K562 (cell line): ENCODE data around the gene MLH1. TPM values are rescaled to one million over a fixed set of nuclear protein-coding genes. Genes with fewer than 3 reads are reported as not detected.
A peak's percentile ranks its signal among the peaks of the same experiment; 100 is the strongest.

Source experiments
- ETV6 ChIP-seq, 3 experiments: fragments of 150-350 bp in 1 of 3; sonication (generic) in 1 of 3; formaldehyde crosslinking in 1 of 3; IDR thresholded peaks; 2 replicates each; pipeline versions ENCODE4 v1.6.1 to v1.8.0; 2014 to 2022; ENCODE audit warnings: borderline replicate concordance in 2 of 3, low read depth in 2 of 3, antibody characterized with exemption in 1 of 3, low read length in 1 of 3, mild to moderate bottlenecking in 1 of 3, missing genetic modification reagents in 1 of 3
- KAT2B ChIP-seq: IDR thresholded peaks from one replicate; pipeline ENCODE4 v1.6.1; 2012; ENCODE audit warnings: low read depth, mild to moderate bottlenecking, control low read depth, inconsistent platforms, low read length, moderate library complexity
- NONO ChIP-seq, 2 experiments: fragments of 200-400 bp in 1 of 2; fragments of 450-650 bp in 1 of 2; formaldehyde crosslinking in 1 of 2; IDR thresholded peaks; 2 replicates each; pipeline ENCODE4 v1.6.1; 2017; ENCODE audit warnings: low read depth in 2 of 2, mild to moderate bottlenecking in 2 of 2, moderate library complexity in 2 of 2, low read length in 1 of 2
- XRCC5 ChIP-seq: fragments of 200-400 bp; formaldehyde crosslinking; IDR thresholded peaks from 2 replicates; pipeline ENCODE4 v1.6.1; 2017; ENCODE audit warnings: low read depth, mild to moderate bottlenecking, low read length
- polyA plus RNA-seq, 8 experiments: library from polyadenylated mRNA; depleted of rRNA in 4 of 8; stranded (reverse) in 5 of 8; unstranded in 3 of 8; fragments of >200 nt; fragmentation: Nextera tagmentation in 2 of 8; fragmentation: Illumina TruSeq in 1 of 8; extraction: Ambion mirVana in 2 of 8; extraction: Trizol in 1 of 8; gene quantifications; 2 replicates each; pipeline versions ENCODE4 v1.2.1 to v1.2.3, GENCODE V29; 2011 to 2014; ENCODE audit warnings: inconsistent platforms in 1 of 8, missing spikeins in 1 of 8
- total RNA-seq, 7 experiments: library from RNA; depleted of rRNA in 6 of 7; stranded (reverse); fragments of >200 nt in 6 of 7; fragmentation: Illumina TruSeq in 2 of 7; extraction: Trizol in 2 of 7; gene quantifications; 2 replicates each; pipeline versions ENCODE4 v1.2.1 to v1.2.3, GENCODE V29; 2011 to 2021; ENCODE audit warnings: low replicate concordance in 1 of 7
- TF ChIP-seq, protein P1 (sequence below): fragments of 450-650 bp; IDR thresholded peaks from 2 replicates; pipeline ENCODE4 v1.6.1; 2016; ENCODE audit warnings: mild to moderate bottlenecking, moderate library complexity

The MLH1 gene
- total and polyA plus RNA-seq, 9 of the 15 experiments (the other 6 are each of a cell fraction or from before 2014, with no cell fraction given): 76.4 to 155 (median 117) TPM

DNA sequence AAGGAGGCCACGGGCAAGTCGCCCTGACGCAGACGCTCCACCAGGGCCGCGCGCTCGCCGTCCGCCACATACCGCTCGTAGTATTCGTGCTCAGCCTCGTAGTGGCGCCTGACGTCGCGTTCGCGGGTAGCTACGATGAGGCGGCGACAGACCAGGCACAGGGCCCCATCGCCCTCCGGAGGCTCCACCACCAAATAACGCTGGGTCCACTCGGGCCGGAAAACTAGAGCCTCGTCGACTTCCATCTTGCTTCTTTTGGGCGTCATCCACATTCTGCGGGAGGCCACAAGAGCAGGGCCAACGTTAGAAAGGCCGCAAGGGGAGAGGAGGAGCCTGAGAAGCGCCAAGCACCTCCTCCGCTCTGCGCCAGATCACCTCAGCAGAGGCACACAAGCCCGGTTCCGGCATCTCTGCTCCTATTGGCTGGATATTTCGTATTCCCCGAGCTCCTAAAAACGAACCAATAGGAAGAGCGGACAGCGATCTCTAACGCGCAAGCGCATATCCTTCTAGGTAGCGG, 452 bp upstream of the MLH1 start, which contains the start of gene EPM2AIP1 (continued):
- TF ChIP-seq KAT2B (no peak), XRCC5 (no peak), NONO (IDR thresholded peaks at IDR 0.05; ENCODE audit: low read depth in 2 of 2, low read length in 1 of 2) (peak in 1 of 2 experiments; percentile 85; a peak in 2 of 4 replicates), ETV6 (IDR thresholded peaks at IDR 0.05; ENCODE audit: borderline replicate concordance in 1 of 2, low read depth in 2 of 2, low read length in 1 of 2) (no peak), ETV6 (CRISPR knock-in tag; IDR thresholded peaks at IDR 0.05; ENCODE audit: borderline replicate concordance) (peak; percentile 76; the same call in 1 of the 2 replicates)
- TF ChIP-seq, protein P1, sequence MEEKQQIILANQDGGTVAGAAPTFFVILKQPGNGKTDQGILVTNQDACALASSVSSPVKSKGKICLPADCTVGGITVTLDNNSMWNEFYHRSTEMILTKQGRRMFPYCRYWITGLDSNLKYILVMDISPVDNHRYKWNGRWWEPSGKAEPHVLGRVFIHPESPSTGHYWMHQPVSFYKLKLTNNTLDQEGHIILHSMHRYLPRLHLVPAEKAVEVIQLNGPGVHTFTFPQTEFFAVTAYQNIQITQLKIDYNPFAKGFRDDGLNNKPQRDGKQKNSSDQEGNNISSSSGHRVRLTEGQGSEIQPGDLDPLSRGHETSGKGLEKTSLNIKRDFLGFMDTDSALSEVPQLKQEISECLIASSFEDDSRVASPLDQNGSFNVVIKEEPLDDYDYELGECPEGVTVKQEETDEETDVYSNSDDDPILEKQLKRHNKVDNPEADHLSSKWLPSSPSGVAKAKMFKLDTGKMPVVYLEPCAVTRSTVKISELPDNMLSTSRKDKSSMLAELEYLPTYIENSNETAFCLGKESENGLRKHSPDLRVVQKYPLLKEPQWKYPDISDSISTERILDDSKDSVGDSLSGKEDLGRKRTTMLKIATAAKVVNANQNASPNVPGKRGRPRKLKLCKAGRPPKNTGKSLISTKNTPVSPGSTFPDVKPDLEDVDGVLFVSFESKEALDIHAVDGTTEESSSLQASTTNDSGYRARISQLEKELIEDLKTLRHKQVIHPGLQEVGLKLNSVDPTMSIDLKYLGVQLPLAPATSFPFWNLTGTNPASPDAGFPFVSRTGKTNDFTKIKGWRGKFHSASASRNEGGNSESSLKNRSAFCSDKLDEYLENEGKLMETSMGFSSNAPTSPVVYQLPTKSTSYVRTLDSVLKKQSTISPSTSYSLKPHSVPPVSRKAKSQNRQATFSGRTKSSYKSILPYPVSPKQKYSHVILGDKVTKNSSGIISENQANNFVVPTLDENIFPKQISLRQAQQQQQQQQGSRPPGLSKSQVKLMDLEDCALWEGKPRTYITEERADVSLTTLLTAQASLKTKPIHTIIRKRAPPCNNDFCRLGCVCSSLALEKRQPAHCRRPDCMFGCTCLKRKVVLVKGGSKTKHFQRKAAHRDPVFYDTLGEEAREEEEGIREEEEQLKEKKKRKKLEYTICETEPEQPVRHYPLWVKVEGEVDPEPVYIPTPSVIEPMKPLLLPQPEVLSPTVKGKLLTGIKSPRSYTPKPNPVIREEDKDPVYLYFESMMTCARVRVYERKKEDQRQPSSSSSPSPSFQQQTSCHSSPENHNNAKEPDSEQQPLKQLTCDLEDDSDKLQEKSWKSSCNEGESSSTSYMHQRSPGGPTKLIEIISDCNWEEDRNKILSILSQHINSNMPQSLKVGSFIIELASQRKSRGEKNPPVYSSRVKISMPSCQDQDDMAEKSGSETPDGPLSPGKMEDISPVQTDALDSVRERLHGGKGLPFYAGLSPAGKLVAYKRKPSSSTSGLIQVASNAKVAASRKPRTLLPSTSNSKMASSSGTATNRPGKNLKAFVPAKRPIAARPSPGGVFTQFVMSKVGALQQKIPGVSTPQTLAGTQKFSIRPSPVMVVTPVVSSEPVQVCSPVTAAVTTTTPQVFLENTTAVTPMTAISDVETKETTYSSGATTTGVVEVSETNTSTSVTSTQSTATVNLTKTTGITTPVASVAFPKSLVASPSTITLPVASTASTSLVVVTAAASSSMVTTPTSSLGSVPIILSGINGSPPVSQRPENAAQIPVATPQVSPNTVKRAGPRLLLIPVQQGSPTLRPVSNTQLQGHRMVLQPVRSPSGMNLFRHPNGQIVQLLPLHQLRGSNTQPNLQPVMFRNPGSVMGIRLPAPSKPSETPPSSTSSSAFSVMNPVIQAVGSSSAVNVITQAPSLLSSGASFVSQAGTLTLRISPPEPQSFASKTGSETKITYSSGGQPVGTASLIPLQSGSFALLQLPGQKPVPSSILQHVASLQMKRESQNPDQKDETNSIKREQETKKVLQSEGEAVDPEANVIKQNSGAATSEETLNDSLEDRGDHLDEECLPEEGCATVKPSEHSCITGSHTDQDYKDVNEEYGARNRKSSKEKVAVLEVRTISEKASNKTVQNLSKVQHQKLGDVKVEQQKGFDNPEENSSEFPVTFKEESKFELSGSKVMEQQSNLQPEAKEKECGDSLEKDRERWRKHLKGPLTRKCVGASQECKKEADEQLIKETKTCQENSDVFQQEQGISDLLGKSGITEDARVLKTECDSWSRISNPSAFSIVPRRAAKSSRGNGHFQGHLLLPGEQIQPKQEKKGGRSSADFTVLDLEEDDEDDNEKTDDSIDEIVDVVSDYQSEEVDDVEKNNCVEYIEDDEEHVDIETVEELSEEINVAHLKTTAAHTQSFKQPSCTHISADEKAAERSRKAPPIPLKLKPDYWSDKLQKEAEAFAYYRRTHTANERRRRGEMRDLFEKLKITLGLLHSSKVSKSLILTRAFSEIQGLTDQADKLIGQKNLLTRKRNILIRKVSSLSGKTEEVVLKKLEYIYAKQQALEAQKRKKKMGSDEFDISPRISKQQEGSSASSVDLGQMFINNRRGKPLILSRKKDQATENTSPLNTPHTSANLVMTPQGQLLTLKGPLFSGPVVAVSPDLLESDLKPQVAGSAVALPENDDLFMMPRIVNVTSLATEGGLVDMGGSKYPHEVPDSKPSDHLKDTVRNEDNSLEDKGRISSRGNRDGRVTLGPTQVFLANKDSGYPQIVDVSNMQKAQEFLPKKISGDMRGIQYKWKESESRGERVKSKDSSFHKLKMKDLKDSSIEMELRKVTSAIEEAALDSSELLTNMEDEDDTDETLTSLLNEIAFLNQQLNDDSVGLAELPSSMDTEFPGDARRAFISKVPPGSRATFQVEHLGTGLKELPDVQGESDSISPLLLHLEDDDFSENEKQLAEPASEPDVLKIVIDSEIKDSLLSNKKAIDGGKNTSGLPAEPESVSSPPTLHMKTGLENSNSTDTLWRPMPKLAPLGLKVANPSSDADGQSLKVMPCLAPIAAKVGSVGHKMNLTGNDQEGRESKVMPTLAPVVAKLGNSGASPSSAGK: peak; percentile 93
